RWPE1 (cell line): ENCODE data around the gene SPIN2A.
"Not testable (repeated sequence)": the region's sequence is repeated elsewhere in the genome, so short reads cannot be mapped to it uniquely, and the experiment has no call there.

Source experiments
- CTCF ChIA-PET: fragments of 350-600 bp; sonication (Branson Sonifier 250); formaldehyde crosslinking; extraction: SDS; loops from one replicate; lab custom pipeline; 2021; lab: Yijun Ruan, JAX
- POLR2A ChIA-PET: fragments of 400-600 bp; formaldehyde crosslinking; extraction: SDS; loops from one replicate; lab custom pipeline; 2020; ENCODE audit warnings: antibody characterized with exemption; ENCODE audit not compliant: low non-redundant PET; lab: Yijun Ruan, JAX
- DNase-seq: peaks from one replicate; pipeline ENCODE4 v3.0.0; 2012; ENCODE audit warnings: low spot score
- H3K27ac ChIP-seq: fragments of 450-650 bp; 2 replicates; pipeline ENCODE4 v1.5.1; 2017
- CTCF ChIP-seq: fragments of 450-650 bp; conservative IDR thresholded peaks from 2 replicates; pipeline ENCODE4 v1.5.1; 2017; ENCODE audit warnings: low read depth, mild to moderate bottlenecking

Gene SPIN2A

DNA sequence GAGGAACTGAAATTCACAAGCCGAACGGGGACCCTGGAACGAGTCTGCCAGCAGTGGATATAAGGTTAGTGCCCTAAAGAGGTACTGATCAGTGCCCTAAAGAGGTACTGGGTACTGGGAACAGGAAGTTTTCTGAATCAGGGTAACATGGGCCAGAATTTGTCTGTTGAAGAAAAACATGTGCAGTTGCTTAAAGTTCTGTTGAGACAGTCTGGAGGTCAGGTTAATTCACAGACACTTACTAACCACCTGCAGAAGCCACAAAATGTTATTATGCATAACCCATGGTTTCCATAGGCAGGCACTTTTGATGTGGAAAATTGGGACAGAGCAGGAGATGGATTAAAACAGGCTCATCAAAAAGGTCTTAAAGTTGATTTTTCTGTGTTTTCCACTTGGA, 33.7 kb downstream of the SPIN2A start:
- no peak overlapping the region for H3K27ac ChIP-seq

DNA sequence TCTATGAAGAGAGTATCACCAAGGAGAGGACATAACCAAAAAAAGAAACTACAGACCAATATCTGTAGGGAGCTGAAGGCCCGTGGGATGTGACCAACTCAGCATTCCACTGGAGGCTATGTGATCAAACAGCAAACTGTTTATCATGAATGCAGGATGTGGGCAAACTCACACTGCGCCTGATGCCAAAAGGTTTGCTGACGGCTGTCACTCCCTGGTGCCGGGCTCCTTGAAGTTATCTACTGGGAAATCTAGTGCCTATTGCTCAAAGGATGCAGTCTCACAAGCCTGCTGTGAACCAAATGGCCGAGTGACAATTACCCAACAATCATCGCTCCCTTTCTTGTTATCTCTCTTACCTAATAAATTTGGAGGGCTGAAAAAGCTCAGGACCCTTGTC, 34.3 kb downstream of the SPIN2A start:
- CTCF ChIA-PET, POLR2A ChIA-PET, DNase-seq, H3K27ac ChIP-seq: not testable (repeated sequence)

More for the DNA sequence above, 33.7 kb downstream of the SPIN2A start:
- DNase-seq: no peak
- ChIA-PET POLR2A (no interaction called here), CTCF (no interaction called here)
- TF ChIP-seq CTCF: no peak
